Spleen (tissue), 11 donors: ENCODE results near the gene ZNF524. TPM values are rescaled to one million over a fixed set of nuclear protein-coding genes. Genes with fewer than 3 reads are reported as not detected.

Source experiments
- DNase-seq: peaks from one replicate; pipeline ENCODE4 v3.0.0-alpha.2; 2020
- H3K27ac ChIP-seq, 8 donors: fragments of 200-600 bp; sonication (generic) in 7 of 8; 1 replicate in 4 of 8; 2 replicates in 4 of 8; pipeline versions ENCODE4 v1.5.0 to v1.8.0; 2016 to 2021; ENCODE audit warnings: inconsistent platforms in 4 of 8, mild to moderate bottlenecking in 4 of 8, moderate library complexity in 1 of 8
- H3K27me3 ChIP-seq, 7 donors: fragments of 200-600 bp; sonication (generic) in 6 of 7; replicated peaks in 1 of 7; 1 replicate in 4 of 7; 2 replicates in 3 of 7; pipeline versions ENCODE4 v1.5.0 to v1.8.0; 2016 to 2021; ENCODE audit warnings: inconsistent platforms in 3 of 7, mild to moderate bottlenecking in 1 of 7
- H3K36me3 ChIP-seq, 6 donors: fragments of 200-600 bp; sonication (generic) in 5 of 6; 1 replicate in 4 of 6; 2 replicates in 2 of 6; pipeline versions ENCODE4 v1.5.0 to v1.8.0; 2016 to 2021; ENCODE audit warnings: inconsistent platforms in 2 of 6
- H3K4me1 ChIP-seq, 6 donors: fragments of 200-600 bp; sonication (generic) in 5 of 6; 1 replicate in 3 of 6; 2 replicates in 3 of 6; pipeline versions ENCODE4 v1.5.0 to v1.8.0; 2016 to 2021; ENCODE audit warnings: inconsistent platforms in 3 of 6
- H3K4me3 ChIP-seq, 8 donors: fragments of 200-600 bp; sonication (generic) in 7 of 8; 1 replicate in 4 of 8; 2 replicates in 4 of 8; pipeline versions ENCODE4 v1.5.0 to v1.8.0; 2016 to 2021; ENCODE audit warnings: inconsistent platforms in 4 of 8, mild to moderate bottlenecking in 4 of 8, moderate library complexity in 2 of 8
- H3K9me3 ChIP-seq, 8 donors: fragments of 200-600 bp; sonication (generic) in 7 of 8; 1 replicate in 4 of 8; 2 replicates in 4 of 8; pipeline versions ENCODE4 v1.5.0 to v1.8.0; 2016 to 2021; ENCODE audit warnings: inconsistent platforms in 4 of 8
- POLR2A ChIP-seq, 3 donors: fragments of 450-650 bp; IDR thresholded peaks; one replicate each; pipeline ENCODE4 v1.5.1; 2017; ENCODE audit warnings: antibody characterized with exemption in 3 of 3, mild to moderate bottlenecking in 1 of 3
- POLR2AphosphoS5 ChIP-seq, 3 donors: sonication (generic); formaldehyde crosslinking; IDR thresholded peaks; one replicate each; pipeline ENCODE4 v1.5.1; 2017; ENCODE audit warnings: antibody characterized with exemption in 3 of 3
- WGBS, 5 donors: extraction: QIAGEN DNeasy Blood & Tissue Kit in 3 of 5; methylation state at CpG; one replicate each; pipeline versions ENCODE4 v1.1.5 to v1.1.7; 2013 to 2018; 5-methylcytosine and 5-hydroxymethylcytosine counted together
- intact Hi-C: fragments of 100-400 bp; cut with DNase I; formaldehyde crosslinking; loops from one replicate; pipeline ENCODE4 v1.15.0; 2023; ENCODE audit warnings: low total_unique reads
- polyA plus RNA-seq, 3 donors: library from polyadenylated mRNA; stranded (reverse); fragments of 200-250 nt; gene quantifications; one replicate each; pipeline ENCODE4 v1.2.1, GENCODE V29; 2013
- total RNA-seq, 7 donors: library from RNA; depleted of rRNA in 3 of 7; stranded (reverse); fragments of >200 nt in 3 of 7; fragmentation: NEBNext Ultra II Directional in 4 of 7; extraction: Animal tissue kit (Norgen Biotek cat#: 25700) in 4 of 7; gene quantifications; one replicate each; pipeline versions ENCODE4 v1.1.0 to v1.2.1, GENCODE V29; 2016 to 2021
- TF ChIP-seq, protein P1 (sequence below), 11 experiments: fragments of 200-600 bp in 7 of 11; fragments of 450-650 bp in 4 of 11; sonication (generic) in 4 of 11; IDR thresholded peaks in 8 of 11; conservative IDR thresholded peaks in 3 of 11; 1 replicate in 7 of 11; 2 replicates in 4 of 11; pipeline versions ENCODE4 v1.4.0 to v1.8.0; 2016 to 2021; ENCODE audit warnings: antibody characterized with exemption in 11 of 11, inconsistent platforms in 4 of 11, mild to moderate bottlenecking in 1 of 11
- donor health status: healthy with polysubstance abuse.
- donor health status: DM: no; HTN: no; CAD: no; lungs with moderate emphysema.
- donor health status: DM: no; HTN: no; CAD: no.
- donor health status: Bipolar disorder and iron deficiency.
- donor health status: healthy.
- donor health status: DM: no; HTN: no; CAD: no.
- donor health status: DM: yes; HTN: yes; CAD: no.

The ZNF524 gene
- total and polyA plus RNA-seq, 10 donors: 19.7 to 57.8 (median 30.2) TPM

DNA sequence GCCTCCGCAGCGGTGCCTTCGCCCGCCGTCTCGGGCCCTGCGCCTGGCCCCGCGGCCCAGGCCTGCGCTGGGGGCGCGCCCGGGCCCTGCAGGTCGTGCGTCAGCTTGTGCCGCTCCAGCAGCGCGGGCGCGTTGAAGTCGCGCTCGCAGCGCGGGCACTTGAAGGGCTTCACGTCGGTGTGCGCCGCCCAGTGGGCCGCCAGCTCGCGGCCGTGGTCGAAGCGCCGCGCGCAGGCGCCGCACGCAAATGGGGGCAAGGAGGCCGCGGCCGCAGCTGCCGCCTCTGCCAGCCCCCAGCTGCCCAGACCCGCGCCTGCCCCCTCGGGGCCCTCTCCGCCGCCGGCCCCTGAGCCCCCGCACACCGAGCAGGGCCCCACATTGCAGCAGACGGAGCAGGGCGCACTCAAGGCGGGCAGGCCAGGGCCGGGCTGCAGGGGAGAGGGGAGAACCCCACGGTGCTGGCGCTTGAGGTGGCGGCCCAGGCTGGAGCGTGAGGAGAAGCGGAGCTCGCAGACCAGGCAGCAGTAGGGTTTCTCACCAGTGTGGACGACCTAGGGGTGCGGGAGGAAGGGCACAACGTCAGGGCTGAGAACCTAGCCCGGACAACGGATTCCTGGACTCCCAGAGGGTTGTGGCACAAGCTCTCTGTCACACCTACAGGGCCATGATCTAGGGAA lies 6.9 kb upstream of the ZNF524 start:
- 89 to 94% (median 92%) methylated on average over 27 to 68 of the region's 68 CpGs for WGBS, 5 donors
- peaks cover 0 to 63% (median 41%) of the 10 kb centered on the region in 6 donors for H3K36me3 ChIP-seq
- peaks cover 0 to 4% (median 0%) of the 10 kb centered on the region in 8 donors for H3K9me3 ChIP-seq
- H3K4me1 ChIP-seq: peaks cover 0 to 3% (median 1%) of the 10 kb centered on the region in 6 donors
- no peaks in the 10 kb centered on the region for H3K27me3 ChIP-seq
- no peak overlapping the region for H3K27ac ChIP-seq
- intact Hi-C loops: no loop called here
- TF ChIP-seq POLR2A (IDR thresholded peaks at IDR 0.05) (no peak), POLR2AphosphoS5 (IDR thresholded peaks at IDR 0.05) (peak in 1 of 3 donors; percentile 19)
- peak; percentile 74 for DNase-seq
- H3K4me3 ChIP-seq: no peak overlapping the region

DNA sequence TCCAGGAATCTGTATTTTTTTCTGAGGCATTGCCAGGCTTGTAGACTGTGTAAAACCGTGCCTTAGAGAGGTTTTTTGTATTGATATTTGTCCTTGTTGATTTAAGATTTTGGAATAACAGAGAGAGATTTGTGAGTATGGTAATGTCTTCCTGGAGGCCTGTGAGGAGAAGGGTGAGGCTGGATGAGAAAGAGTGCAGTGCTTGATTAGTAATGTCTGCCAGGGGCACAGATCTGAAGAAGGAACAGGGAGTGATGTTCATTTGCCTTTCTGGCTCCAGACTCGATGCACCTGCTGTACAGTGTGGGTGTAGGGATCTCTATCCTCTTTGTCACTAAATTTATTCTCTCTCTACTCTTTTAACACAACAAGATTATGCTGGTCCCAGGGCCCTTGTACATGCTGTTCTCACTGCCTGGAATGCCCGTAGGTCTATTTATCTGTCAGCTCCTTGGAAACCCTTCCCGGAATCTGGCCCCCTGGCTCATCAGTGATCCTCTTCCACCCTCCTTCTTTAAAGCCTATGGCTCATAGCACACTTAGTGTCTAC lies 5.0 kb upstream of the ZNF524 start:
- Histone ChIP-seq H3K9me3 (peaks cover 0 to 4% (median 0%) of the 10 kb centered on the region in 8 donors), H3K27me3 (no peaks in the 10 kb centered on the region), H3K4me3 (no peak overlapping the region), H3K27ac (no peak overlapping the region), H3K36me3 (peaks cover 0 to 63% (median 41%) of the 10 kb centered on the region in 6 donors), H3K4me1 (peaks cover 0 to 12% (median 7%) of the 10 kb centered on the region in 6 donors)
- DNase-seq: no peak
- WGBS, 5 donors: 88 to 96% (median 92%) methylated on average over 4 of the region's 4 CpGs
- TF ChIP-seq, protein P1, sequence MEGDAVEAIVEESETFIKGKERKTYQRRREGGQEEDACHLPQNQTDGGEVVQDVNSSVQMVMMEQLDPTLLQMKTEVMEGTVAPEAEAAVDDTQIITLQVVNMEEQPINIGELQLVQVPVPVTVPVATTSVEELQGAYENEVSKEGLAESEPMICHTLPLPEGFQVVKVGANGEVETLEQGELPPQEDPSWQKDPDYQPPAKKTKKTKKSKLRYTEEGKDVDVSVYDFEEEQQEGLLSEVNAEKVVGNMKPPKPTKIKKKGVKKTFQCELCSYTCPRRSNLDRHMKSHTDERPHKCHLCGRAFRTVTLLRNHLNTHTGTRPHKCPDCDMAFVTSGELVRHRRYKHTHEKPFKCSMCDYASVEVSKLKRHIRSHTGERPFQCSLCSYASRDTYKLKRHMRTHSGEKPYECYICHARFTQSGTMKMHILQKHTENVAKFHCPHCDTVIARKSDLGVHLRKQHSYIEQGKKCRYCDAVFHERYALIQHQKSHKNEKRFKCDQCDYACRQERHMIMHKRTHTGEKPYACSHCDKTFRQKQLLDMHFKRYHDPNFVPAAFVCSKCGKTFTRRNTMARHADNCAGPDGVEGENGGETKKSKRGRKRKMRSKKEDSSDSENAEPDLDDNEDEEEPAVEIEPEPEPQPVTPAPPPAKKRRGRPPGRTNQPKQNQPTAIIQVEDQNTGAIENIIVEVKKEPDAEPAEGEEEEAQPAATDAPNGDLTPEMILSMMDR (IDR thresholded peaks at IDR 0.05 in 8 of 11, conservative IDR thresholded peaks at IDR 0.05 in 3 of 11): no peak
- TF ChIP-seq POLR2A (IDR thresholded peaks at IDR 0.05) (no peak), POLR2AphosphoS5 (IDR thresholded peaks at IDR 0.05) (no peak)
- intact Hi-C loops: no loop called here

DNA sequence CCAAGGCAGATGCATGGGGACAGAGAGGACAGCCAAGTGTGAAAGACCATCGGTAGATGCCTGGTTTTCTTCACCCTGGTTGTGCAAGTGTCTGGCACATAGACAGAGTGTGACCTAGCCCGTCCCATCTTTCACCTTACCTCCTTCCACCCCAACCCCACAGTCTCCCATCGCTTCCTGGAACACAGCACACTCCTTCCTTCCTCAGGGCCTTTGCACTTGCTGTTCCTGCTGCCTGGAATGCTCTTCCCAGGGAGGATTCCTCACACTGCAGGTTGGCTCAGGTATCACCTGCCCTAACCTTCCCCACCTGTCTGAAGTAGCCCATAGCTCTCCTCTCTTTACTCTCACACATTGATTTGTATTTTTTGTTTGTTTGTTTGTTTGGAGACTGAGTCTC lies 3.8 kb upstream of the ZNF524 start:
- no peak overlapping the region for H3K4me3 ChIP-seq
- peaks cover 3 to 21% (median 15%) of the 10 kb centered on the region in 6 donors for H3K4me1 ChIP-seq
- no peaks in the 10 kb centered on the region for H3K27me3 ChIP-seq
- 91 to 98% (median 92%) methylated on average over 3 of the region's 3 CpGs for WGBS, 5 donors
- peaks cover 0 to 4% (median 0%) of the 10 kb centered on the region in 8 donors for H3K9me3 ChIP-seq
- intact Hi-C loops: no loop called here
- peaks cover 0 to 63% (median 41%) of the 10 kb centered on the region in 6 donors for H3K36me3 ChIP-seq
- DNase-seq: no peak
- TF ChIP-seq POLR2AphosphoS5 (IDR thresholded peaks at IDR 0.05) (no peak), POLR2A (IDR thresholded peaks at IDR 0.05) (no peak)
- TF ChIP-seq, protein P1 (IDR thresholded peaks at IDR 0.05 in 8 of 11, conservative IDR thresholded peaks at IDR 0.05 in 3 of 11): no peak
- no peak overlapping the region for H3K27ac ChIP-seq

DNA sequence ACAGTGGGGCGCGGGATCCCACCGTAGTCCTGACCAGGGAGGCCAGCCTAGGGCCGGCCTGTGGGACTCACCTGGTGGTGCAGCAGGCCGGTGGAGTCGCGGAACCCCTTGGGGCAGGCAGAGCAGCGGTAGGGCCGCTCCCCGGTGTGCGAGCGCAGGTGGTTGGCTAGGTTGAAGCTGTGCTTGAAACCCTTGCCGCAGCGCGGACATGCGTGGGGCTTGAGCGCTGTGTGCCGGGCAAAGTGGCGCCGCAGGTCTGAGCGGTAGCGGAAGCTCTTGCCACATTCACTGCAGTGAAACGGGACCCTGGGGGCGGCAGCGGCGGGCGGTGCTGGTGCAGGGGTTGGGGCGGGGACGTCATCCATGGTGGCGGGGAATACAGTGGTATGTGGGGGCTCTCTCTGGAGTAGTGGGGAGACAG lies 2.6 kb upstream of the ZNF524 start:
- H3K4me1 ChIP-seq: peaks cover 5 to 33% (median 24%) of the 10 kb centered on the region in 6 donors
- intact Hi-C loops: no loop called here
- H3K9me3 ChIP-seq: peaks cover 0 to 4% (median 0%) of the 10 kb centered on the region in 8 donors
- no peaks in the 10 kb centered on the region for H3K27me3 ChIP-seq
- peaks cover 0 to 59% (median 37%) of the 10 kb centered on the region in 6 donors for H3K36me3 ChIP-seq
- peak; percentile 87 for DNase-seq
- WGBS, 5 donors: 95 to 98% (median 97%) methylated on average over 22 to 30 of the region's 30 CpGs
- TF ChIP-seq, protein P1 (IDR thresholded peaks at IDR 0.05 in 8 of 11, conservative IDR thresholded peaks at IDR 0.05 in 3 of 11): no peak
- TF ChIP-seq POLR2A (IDR thresholded peaks at IDR 0.05) (no peak), POLR2AphosphoS5 (IDR thresholded peaks at IDR 0.05) (peak in 1 of 3 donors; percentile 9)
- H3K4me3 ChIP-seq: no peak overlapping the region
- H3K27ac ChIP-seq: no peak overlapping the region
